AG09319 (cell line): ENCODE results near the gene OXTR.
A peak's percentile ranks its signal among the peaks of the same experiment; 100 is the strongest.
"Not testable (repeated sequence)": the region's sequence is repeated elsewhere in the genome, so short reads cannot be mapped to it uniquely, and the experiment has no call there.

Experiments
- DNase-seq: peaks from one replicate; pipeline ENCODE4 v3.0.0-alpha.2; 2010; ENCODE audit warnings: low read depth; ENCODE audit errors: extremely low read depth
- CTCF ChIP-seq: IDR thresholded peaks from 2 replicates; pipeline ENCODE4 v1.5.1; 2011; ENCODE audit warnings: low read depth, mild to moderate bottlenecking, inconsistent platforms, low read length, moderate library complexity

Gene OXTR

GRCh38 chr3:8724108-8724752, 45.2 kb downstream of the OXTR start:
- DNase-seq, result no peak
- TF ChIP-seq CTCF, result no peak

GRCh38 chr3:8723612-8724011, 45.8 kb downstream of the OXTR start:
- no peak for DNase-seq
- no peak for TF ChIP-seq CTCF

- no peak for TF ChIP-seq CTCF
- DNase-seq, result no peak
Measured at GRCh38 chr3:8722808-8723207, 46.6 kb downstream of the OXTR start.

GRCh38 chr3:8715757-8716156, 53.7 kb downstream of the OXTR start:
- DNase-seq, result not testable (repeated sequence)

- DNase-seq, result no peak
- no peak; the same call in 1 of the 2 replicates for TF ChIP-seq CTCF
Measured at GRCh38 chr3:8713901-8714759, 55.3 kb downstream of the OXTR start.

GRCh38 chr3:8712908-8713255, 56.5 kb downstream of the OXTR start:
- no peak for TF ChIP-seq CTCF
- DNase-seq, result no peak

GRCh38 chr3:8712045-8712907, 57.1 kb downstream of the OXTR start:
- no peak for TF ChIP-seq CTCF
- peak; percentile 12 for DNase-seq
